K562 (cell line): ENCODE measurements around the gene HYAL1. TPM values are rescaled to one million over a fixed set of nuclear protein-coding genes. Genes with fewer than 3 reads are reported as not detected.

ENCODE experiments used
- CEBPG ChIP-seq, 3 experiments: fragments of 200-800 bp in 1 of 3; sonication (Bioruptor generic) in 1 of 3; sonication (generic) in 1 of 3; formaldehyde crosslinking in 1 of 3; IDR thresholded peaks in 2 of 3; conservative IDR thresholded peaks in 1 of 3; 2 replicates each; pipeline versions ENCODE4 v1.6.1 to v1.8.0; 2016 to 2022; ENCODE audit warnings: missing compliant biosample characterization in 2 of 3, missing genetic modification characterization in 2 of 3, mild to moderate bottlenecking in 1 of 3, missing genetic modification reagents in 1 of 3
- CREB5 ChIP-seq: fragments of 250-450 bp; sonication (Bioruptor Pico); IDR thresholded peaks from 2 replicates; pipeline ENCODE4 v1.5.0; 2020; ENCODE audit warnings: mild to moderate bottlenecking
- E2F4 ChIP-seq: sonication (generic); formaldehyde crosslinking; IDR thresholded peaks from 2 replicates; pipeline ENCODE4 v1.8.0; 2022; ENCODE audit warnings: mild to moderate bottlenecking, low read depth, missing genetic modification reagents
- E2F6 ChIP-seq, 2 experiments: IDR thresholded peaks; 2 replicates each; pipeline ENCODE4 v1.6.1; 2011; ENCODE audit warnings: borderline replicate concordance in 1 of 2, control low read depth in 1 of 2, low read depth in 1 of 2, low read length in 1 of 2, mild to moderate bottlenecking in 1 of 2, mixed read lengths in 1 of 2, moderate library complexity in 1 of 2; ENCODE audit not compliant: insufficient read depth in 1 of 2, insufficient read length in 1 of 2, poor library complexity in 1 of 2, severe bottlenecking in 1 of 2; ENCODE audit errors: extremely low read depth in 1 of 2
- EP300 ChIP-seq: IDR thresholded peaks from 2 replicates; pipeline ENCODE4 v1.6.1; 2012; ENCODE audit warnings: low read length, improper control_type of control experiment
- FOXA3 ChIP-seq, 2 experiments: fragments of 450-650 bp in 1 of 2; sonication (generic) in 1 of 2; formaldehyde crosslinking; IDR thresholded peaks in 1 of 2; conservative IDR thresholded peaks in 1 of 2; 2 replicates each; pipeline versions ENCODE4 v1.4.0 to v1.8.0; 2020 to 2022; ENCODE audit warnings: mild to moderate bottlenecking in 2 of 2, missing genetic modification reagents in 1 of 2
- GTF2B ChIP-seq: IDR thresholded peaks from 2 replicates; pipeline ENCODE4 v1.6.1; 2011; ENCODE audit not compliant: insufficient read length; ENCODE audit errors: extremely low read depth
- JUND ChIP-seq, 2 experiments: IDR thresholded peaks; 2 replicates in 1 of 2; 3 replicates in 1 of 2; pipeline ENCODE4 v1.6.1; 2011; ENCODE audit warnings: borderline replicate concordance in 2 of 2, low read depth in 2 of 2, low read length in 2 of 2, improper control_type of control experiment in 1 of 2, missing biosample characterization in 1 of 2, missing genetic modification characterization in 1 of 2, missing genetic modification reagents in 1 of 2
- KHSRP ChIP-seq: fragments of 450-650 bp; IDR thresholded peaks from 2 replicates; pipeline ENCODE4 v1.6.1; 2017
- MNT ChIP-seq, 2 experiments: fragments of 450-650 bp; conservative IDR thresholded peaks; 2 replicates each; pipeline ENCODE4 v1.6.1; 2017; ENCODE audit warnings: mild to moderate bottlenecking in 2 of 2, moderate library complexity in 2 of 2
- PHB ChIP-seq: fragments of 250-450 bp; sonication (Bioruptor Pico); IDR thresholded peaks from 2 replicates; pipeline ENCODE4 v1.5.0; 2021
- PTTG1 ChIP-seq: fragments of 450-650 bp; IDR thresholded peaks from 2 replicates; pipeline ENCODE4 v1.6.1; 2016; ENCODE audit warnings: low read depth, mild to moderate bottlenecking, missing genetic modification characterization, missing compliant biosample characterization
- SAP30 ChIP-seq: fragments of 200-600 bp; sonication (generic); IDR thresholded peaks from 2 replicates; pipeline ENCODE4 v1.6.1; 2012; ENCODE audit warnings: borderline replicate concordance, low read depth, mild to moderate bottlenecking, moderate library complexity, low read length, control low read depth, inconsistent platforms; ENCODE audit not compliant: insufficient read depth, poor library complexity, severe bottlenecking
- TAL1 ChIP-seq: fragments of 450-650 bp; IDR thresholded peaks from 2 replicates; pipeline ENCODE4 v1.6.1; 2016; ENCODE audit warnings: mild to moderate bottlenecking
- ZBTB7A ChIP-seq: IDR thresholded peaks from 2 replicates; pipeline ENCODE4 v1.6.1; 2011; ENCODE audit warnings: low read depth, mild to moderate bottlenecking, low read length, moderate library complexity, borderline replicate concordance; ENCODE audit not compliant: control insufficient read depth
- ZNF165 ChIP-seq: fragments of 250-450 bp; sonication (Bioruptor Pico); IDR thresholded peaks from 2 replicates; pipeline ENCODE4 v1.4.0; 2020; ENCODE audit warnings: borderline replicate concordance
- polyA plus RNA-seq, 8 experiments: library from polyadenylated mRNA; depleted of rRNA in 4 of 8; stranded (reverse) in 5 of 8; unstranded in 3 of 8; fragments of >200 nt; fragmentation: Nextera tagmentation in 2 of 8; fragmentation: Illumina TruSeq in 1 of 8; extraction: Ambion mirVana in 2 of 8; extraction: Trizol in 1 of 8; gene quantifications; 2 replicates each; pipeline versions ENCODE4 v1.2.1 to v1.2.3, GENCODE V29; 2011 to 2014; ENCODE audit warnings: inconsistent platforms in 1 of 8, missing spikeins in 1 of 8
- total RNA-seq, 7 experiments: library from RNA; depleted of rRNA in 6 of 7; stranded (reverse); fragments of >200 nt in 6 of 7; fragmentation: Illumina TruSeq in 2 of 7; extraction: Trizol in 2 of 7; gene quantifications; 2 replicates each; pipeline versions ENCODE4 v1.2.1 to v1.2.3, GENCODE V29; 2011 to 2021; ENCODE audit warnings: low replicate concordance in 1 of 7

The HYAL1 gene
- total and polyA plus RNA-seq, 9 of the 15 experiments (the other 6 are each of a cell fraction or from before 2014, with no cell fraction given), result 1.4 to 8.5 (median 4.7) TPM

- TF ChIP-seq E2F6 (IDR thresholded peaks at IDR 0.05; ENCODE audit: borderline replicate concordance in 1 of 2, extremely low read depth in 1 of 2, insufficient read depth in 1 of 2, insufficient read length in 1 of 2, low read depth in 1 of 2, low read length in 1 of 2, poor library complexity in 1 of 2, severe bottlenecking in 1 of 2) (peak in 1 of 2 experiments; percentile 49), FOXA3 (CRISPR knock-in tag; conservative IDR thresholded peaks at IDR 0.05 in 1 of 2, IDR thresholded peaks at IDR 0.05 in 1 of 2) (no peak), GTF2B (no peak), PTTG1 (tag) (no peak), MNT (conservative IDR thresholded peaks at IDR 0.05) (no peak), KHSRP (no peak), ZNF165 (CRISPR knock-in tag) (no peak), TAL1 (no peak), ZBTB7A (no peak), SAP30 (no peak), CEBPG (CRISPR knock-in tag; IDR thresholded peaks at IDR 0.05) (no peak), CEBPG (tag; conservative IDR thresholded peaks at IDR 0.05 in 1 of 2, IDR thresholded peaks at IDR 0.05 in 1 of 2) (no peak), EP300 (peak; percentile 18; the same call in 1 of the 2 replicates), JUND (IDR thresholded peaks at IDR 0.05; ENCODE audit: borderline replicate concordance, low read depth, low read length) (peak; percentile 75), JUND (tag; IDR thresholded peaks at IDR 0.05; ENCODE audit: borderline replicate concordance, low read depth, low read length) (peak; percentile 9; the same call in 1 of the 3 replicates), E2F4 (no peak), PHB (CRISPR knock-in tag) (no peak), CREB5 (CRISPR knock-in tag) (no peak)
Observed at GRCh38 chr3:50299638-50299928, 3.8 kb downstream of the HYAL1 start (continued).
